Measurements from ENCODE around the gene NR4A2. TPM values are rescaled to one million over a fixed set of nuclear protein-coding genes. Genes with fewer than 3 reads are reported as not detected.

Gene NR4A2
- polyA plus RNA-seq, 1 experiment, result 0.93 TPM

DNA sequence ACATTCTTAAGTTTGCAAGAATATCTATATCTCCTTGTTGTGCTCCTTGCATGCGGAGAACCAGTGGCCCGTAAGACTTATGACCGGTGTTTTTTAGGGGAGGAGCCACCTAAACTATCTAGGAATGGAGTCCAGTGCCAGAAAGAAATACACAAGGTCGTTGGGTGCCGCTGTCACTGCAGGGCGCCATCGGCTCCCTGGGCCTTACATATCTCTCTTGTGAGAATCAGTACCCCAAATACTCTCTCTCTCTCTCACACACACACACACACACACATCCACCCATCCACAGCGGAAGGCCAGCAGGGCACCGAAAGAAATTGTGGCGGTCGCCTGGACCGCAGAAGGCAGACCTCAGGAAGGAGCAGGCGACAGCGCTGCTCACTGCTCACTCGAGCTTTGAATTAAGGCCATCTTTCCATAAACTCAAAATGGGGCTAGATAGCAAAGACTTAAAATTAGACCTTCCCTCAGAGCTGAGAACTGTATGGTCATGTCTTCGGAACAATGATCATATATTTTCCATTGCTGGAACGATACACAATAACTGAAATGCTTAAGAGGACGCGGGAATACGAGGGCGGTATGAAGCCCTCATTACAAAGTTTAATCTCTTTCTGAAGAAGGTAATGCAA lies 10.4 kb downstream of the NR4A2 start:
- peaks cover 25% of the 10 kb centered on the region for H3K27me3 ChIP-seq (ENCODE audit: control insufficient read depth, insufficient read depth, low read length)
- TF ChIP-seq, protein P1, sequence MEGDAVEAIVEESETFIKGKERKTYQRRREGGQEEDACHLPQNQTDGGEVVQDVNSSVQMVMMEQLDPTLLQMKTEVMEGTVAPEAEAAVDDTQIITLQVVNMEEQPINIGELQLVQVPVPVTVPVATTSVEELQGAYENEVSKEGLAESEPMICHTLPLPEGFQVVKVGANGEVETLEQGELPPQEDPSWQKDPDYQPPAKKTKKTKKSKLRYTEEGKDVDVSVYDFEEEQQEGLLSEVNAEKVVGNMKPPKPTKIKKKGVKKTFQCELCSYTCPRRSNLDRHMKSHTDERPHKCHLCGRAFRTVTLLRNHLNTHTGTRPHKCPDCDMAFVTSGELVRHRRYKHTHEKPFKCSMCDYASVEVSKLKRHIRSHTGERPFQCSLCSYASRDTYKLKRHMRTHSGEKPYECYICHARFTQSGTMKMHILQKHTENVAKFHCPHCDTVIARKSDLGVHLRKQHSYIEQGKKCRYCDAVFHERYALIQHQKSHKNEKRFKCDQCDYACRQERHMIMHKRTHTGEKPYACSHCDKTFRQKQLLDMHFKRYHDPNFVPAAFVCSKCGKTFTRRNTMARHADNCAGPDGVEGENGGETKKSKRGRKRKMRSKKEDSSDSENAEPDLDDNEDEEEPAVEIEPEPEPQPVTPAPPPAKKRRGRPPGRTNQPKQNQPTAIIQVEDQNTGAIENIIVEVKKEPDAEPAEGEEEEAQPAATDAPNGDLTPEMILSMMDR (IDR thresholded peaks at IDR 0.05; ENCODE audit: low read depth, low read length), result no peak
- CTCF ChIA-PET, result interaction anchor here (0.6 to 1.1 kb wide), 2 partner anchors 13 kb away, joined by 3 to 5 read pairs; no protein-coding TSS in a partner anchor
- H3K4me3 ChIP-seq (ENCODE audit: low read depth, low read length), result no peak overlapping the region
- peaks cover 5% of the 10 kb centered on the region; the same call in 1 of the 2 replicates for H3K9me3 ChIP-seq (ENCODE audit: control insufficient read depth, insufficient read depth, low read length)
- POLR2A ChIA-PET, result no interaction called here
- DNase-seq (ENCODE audit: low read depth, low spot score), result no peak
- H3K27ac ChIP-seq (ENCODE audit: low read depth, low read length), result no peak overlapping the region

DNA sequence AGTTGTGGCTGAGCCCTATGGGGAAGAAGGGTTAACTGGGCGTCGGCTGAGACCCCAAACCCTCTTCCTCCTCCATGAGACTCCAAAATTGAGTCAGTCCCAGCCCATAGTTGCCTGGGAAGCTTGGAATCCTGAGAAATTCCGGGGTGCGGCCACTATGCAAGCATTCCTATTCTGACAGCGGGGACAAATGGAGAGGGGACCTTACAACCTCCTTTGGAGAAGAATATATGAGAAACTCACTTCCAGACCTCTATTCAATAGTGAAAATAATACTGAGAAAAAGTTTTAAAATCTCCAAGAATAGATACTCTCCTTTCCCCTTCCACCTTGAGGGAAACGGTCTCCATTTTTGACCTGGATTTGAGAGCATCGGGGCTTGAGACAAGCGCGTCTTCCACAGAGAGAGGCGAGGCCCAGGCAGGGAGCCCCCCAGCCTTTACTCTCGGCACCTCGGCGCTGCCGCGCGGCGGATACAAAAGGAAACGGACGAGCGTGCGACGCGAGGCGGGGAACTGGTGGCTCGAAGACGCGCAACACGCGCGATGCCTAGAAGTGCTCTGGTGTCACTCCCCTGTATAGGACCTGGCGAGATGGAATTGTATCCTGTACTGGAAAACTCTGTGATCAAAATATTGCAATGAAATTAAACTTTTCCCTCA lies 11.1 kb downstream of the NR4A2 start:
- peaks cover 25% of the 10 kb centered on the region for H3K27me3 ChIP-seq (ENCODE audit: control insufficient read depth, insufficient read depth, low read length)
- ChIA-PET CTCF (interaction anchor here (1.7 kb wide), 1 partner anchor 14 kb away, joined by 6 read pairs; no protein-coding TSS in a partner anchor), POLR2A (no interaction called here)
- TF ChIP-seq, protein P1 (IDR thresholded peaks at IDR 0.05; ENCODE audit: low read depth, low read length), result no peak
- DNase-seq (ENCODE audit: low read depth, low spot score), result no peak
- peaks cover 5% of the 10 kb centered on the region; the same call in 1 of the 2 replicates for H3K9me3 ChIP-seq (ENCODE audit: control insufficient read depth, insufficient read depth, low read length)
- no peak overlapping the region for H3K27ac ChIP-seq (ENCODE audit: low read depth, low read length)
- H3K4me3 ChIP-seq (ENCODE audit: low read depth, low read length), result peak overlapping the region; percentile 59

DNA sequence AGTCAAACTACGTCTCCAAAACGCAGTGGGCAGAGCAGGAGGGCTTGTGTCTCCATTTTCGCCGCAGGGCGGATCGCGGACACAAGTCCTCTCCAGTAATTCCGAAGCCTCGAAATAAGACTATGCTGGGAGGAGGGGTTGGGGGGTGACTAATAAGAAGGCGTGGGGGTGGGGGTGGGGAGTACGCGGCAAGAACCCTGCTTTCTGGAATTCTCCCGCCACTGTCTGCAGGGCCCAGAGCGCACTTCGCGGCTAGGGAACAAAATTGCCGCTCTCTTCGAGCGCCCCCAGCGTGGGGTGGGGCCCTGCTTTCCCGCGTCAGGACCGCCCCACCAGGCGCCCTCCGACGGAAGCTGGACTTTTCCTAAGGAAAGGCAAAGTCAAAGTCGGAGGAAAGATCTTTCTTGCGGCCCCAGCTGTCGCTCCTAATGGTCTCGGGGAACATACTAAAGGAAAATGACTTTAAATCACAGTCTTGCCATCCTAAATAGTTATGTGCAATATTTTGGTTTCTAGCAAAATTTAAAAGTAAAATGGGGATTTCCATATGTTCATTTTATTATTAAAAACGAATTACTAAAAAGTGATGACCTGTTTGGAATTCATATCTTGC lies 11.9 kb downstream of the NR4A2 start:
- no peak for DNase-seq (ENCODE audit: low read depth, low spot score)

DNA sequence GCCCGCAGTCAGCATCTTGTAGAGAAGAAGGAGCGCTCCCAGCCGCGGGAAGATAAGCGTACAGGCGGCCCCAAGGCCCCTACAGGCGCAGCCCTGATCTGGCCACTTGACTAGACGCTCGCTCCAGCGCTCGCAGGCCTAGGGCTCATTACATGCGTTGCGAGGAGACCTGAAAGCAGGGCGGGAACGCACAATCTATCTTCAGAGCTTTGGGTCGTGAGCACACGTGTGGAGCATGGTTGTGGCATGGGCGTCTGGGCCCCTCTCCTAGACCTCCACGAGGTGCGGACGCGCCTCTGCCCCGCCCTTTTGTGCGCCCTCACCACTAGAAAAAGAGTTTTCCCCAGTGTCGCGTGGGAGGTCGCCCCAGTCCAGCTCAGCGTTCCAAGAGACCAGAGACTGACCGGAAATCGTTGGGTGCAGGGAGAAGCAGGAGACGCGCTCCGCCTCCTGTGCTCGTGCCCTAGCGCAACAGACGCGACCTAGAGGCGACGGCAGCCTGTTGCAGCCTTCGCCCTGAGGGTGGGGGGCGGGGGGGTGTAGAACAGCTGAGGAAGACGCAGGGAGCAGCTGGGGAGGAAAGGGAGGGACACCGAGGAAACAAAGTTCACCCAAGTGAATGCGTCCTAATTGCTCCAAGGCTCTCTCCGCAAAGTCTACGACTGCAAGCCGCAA lies 12.6 kb downstream of the NR4A2 start:
- POLR2A ChIA-PET, result interaction anchor here (0.6 to 1.6 kb wide), 2 partner anchors 15 to 945 kb away, joined by 3 to 7 read pairs; no protein-coding TSS in a partner anchor
- Histone ChIP-seq H3K27me3 (ENCODE audit: control insufficient read depth, insufficient read depth, low read length) (peaks cover 27% of the 10 kb centered on the region), H3K9me3 (ENCODE audit: control insufficient read depth, insufficient read depth, low read length) (peaks cover 5% of the 10 kb centered on the region; the same call in 1 of the 2 replicates), H3K27ac (ENCODE audit: low read depth, low read length) (no peak overlapping the region), H3K4me3 (ENCODE audit: low read depth, low read length) (peak overlapping the region; percentile 59)
- TF ChIP-seq, protein P1 (IDR thresholded peaks at IDR 0.05; ENCODE audit: low read depth, low read length), result no peak
- no peak for DNase-seq (ENCODE audit: low read depth, low spot score)
- CTCF ChIA-PET, result interaction anchor here (0.6 to 1.7 kb wide), 6 partner anchors 15 to 911 kb away, joined by 3 to 14 read pairs (median 4); no protein-coding TSS in a partner anchor

More for the DNA sequence above, 11.9 kb downstream of the NR4A2 start:
- CTCF ChIA-PET, result interaction anchor here (1.0 to 1.7 kb wide), 2 partner anchors 15 to 269 kb away, joined by 4 to 6 read pairs; no protein-coding TSS in a partner anchor
- TF ChIP-seq, protein P1 (IDR thresholded peaks at IDR 0.05; ENCODE audit: low read depth, low read length), result no peak
- H3K9me3 ChIP-seq (ENCODE audit: control insufficient read depth, insufficient read depth, low read length), result peaks cover 5% of the 10 kb centered on the region; the same call in 1 of the 2 replicates
- POLR2A ChIA-PET, result interaction anchor here (0.6 to 1.6 kb wide), 2 partner anchors 14 to 944 kb away, joined by 3 to 7 read pairs; no protein-coding TSS in a partner anchor
- peak overlapping the region; percentile 59 for H3K4me3 ChIP-seq (ENCODE audit: low read depth, low read length)
- H3K27ac ChIP-seq (ENCODE audit: low read depth, low read length), result no peak overlapping the region
- peaks cover 27% of the 10 kb centered on the region for H3K27me3 ChIP-seq (ENCODE audit: control insufficient read depth, insufficient read depth, low read length)
